GM19467 (cell line): ENCODE results near the gene TBX10.
A peak's percentile ranks its signal among the peaks of the same experiment; 100 is the strongest.
"Not testable (repeated sequence)": the region's sequence is repeated elsewhere in the genome, so short reads cannot be mapped to it uniquely, and the experiment has no call there.

Experiments
- ATAC-seq: cut with Tn5 transposase; IDR thresholded peaks from one replicate; pipeline ENCODE4 v1.9.1; 2021; ENCODE audit warnings: mild to moderate bottlenecking, moderate library complexity; ENCODE audit not compliant: unreplicated experiment

The TBX10 gene

DNA sequence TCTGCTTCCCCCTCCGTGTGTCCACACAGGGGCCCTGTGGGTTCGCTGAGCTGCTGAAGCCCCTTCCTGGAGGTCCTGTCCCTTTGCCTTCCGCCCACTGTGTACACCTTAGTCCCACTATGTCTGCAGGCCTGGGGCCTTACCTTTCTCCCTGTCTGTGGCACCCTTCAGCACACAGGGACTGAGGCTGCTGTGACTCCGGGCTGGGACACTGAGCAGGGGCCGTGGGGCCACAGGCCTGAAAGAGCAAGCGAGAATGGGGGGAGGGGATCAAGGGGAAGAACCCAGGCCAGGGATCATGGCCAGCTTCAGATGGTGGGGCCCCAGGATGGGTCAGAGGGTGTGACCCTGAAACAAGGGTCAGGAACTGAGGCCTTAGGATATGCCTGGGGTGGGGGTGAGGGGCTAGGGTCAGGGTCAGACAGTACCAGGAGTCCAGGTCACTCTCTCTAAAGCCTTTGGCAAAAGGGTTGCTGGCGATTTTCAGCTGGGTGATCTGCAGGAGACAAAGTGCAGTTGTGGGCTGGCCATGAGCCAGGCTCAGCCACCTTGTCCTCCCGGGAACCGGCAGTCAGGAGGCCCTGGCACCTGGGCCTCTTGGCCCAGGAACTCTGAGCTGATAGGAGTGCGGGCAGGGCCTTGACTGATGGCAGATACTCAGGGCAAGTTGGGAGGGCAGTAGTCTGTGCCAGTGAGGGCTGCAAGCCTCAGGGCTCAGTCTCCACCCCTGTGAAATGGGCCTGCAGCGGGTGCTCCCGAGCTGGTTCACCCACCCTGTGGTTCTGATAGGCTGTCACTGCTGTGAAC is 7.2 kb downstream of the TBX10 start:
- no peak for ATAC-seq

GRCh38 chr11:67631853-67632174 is 7.7 kb downstream of the TBX10 start:
- ATAC-seq, result no peak

GRCh38 chr11:67631411-67631810 is 8.2 kb downstream of the TBX10 start:
- ATAC-seq, result no peak

- no peak for ATAC-seq
Observed at GRCh38 chr11:67630943-67631331, 8.6 kb downstream of the TBX10 start.

- ATAC-seq, result peak; percentile 55
Observed at GRCh38 chr11:67630228-67630942, 9.2 kb downstream of the TBX10 start.

DNA sequence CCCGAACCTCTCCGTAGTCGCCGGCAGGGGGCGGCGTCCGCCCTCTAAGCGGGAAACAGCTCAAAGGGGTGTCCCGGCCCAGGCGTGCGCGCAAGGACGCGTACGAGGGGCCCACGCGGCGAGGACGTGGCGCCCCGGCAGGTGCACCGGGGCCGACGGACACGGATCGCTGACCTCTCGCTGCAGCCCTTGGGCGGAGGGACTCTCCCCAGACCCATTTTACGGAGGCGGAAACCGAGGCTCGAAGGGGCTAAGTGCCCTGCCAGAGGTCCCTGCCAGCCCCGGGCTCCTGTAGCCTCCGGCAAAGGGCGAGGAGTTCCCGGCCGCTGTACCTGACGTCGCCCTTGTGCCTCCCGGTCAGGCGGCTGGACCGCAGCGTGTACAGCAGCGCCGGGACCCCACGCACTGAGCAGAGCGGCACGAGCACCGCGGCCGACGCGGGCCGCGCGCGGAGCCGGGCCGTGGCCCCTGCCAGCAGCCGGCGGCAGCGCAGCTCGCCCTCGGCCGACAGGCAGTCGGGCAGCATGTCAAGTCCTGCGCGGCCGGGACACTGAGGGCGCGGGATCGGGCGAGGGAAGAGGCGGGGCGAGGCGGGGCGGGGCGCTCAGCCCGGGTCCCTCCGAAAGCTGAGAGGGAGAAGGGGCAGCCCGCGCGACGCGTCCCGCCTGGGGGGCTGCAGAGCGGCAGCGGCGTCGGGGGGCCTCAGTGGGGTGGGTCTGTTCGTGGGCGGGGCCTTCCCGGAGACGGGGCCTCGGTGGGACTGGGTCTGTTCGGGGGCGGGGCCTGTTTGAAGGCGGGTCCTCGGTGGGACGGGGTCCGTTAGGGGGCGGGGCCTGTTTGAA is 10.0 kb downstream of the TBX10 start, which contains the start of gene NUDT8:
NUDT8 (minus strand) TSS at position 552 of the 842 bp plus-strand sequence; CDS start at position 526, 26 bp downstream.
- ATAC-seq, result peak; percentile 47

GRCh38 chr11:67628710-67629385 is 10.7 kb downstream of the TBX10 start:
- no peak for ATAC-seq

- no peak for ATAC-seq
Observed at GRCh38 chr11:67627812-67628624, 11.5 kb downstream of the TBX10 start.

- ATAC-seq, result no peak
Observed at GRCh38 chr11:67627441-67627811, 12.1 kb downstream of the TBX10 start.

- no peak for ATAC-seq
Observed at GRCh38 chr11:67626970-67627369, 12.6 kb downstream of the TBX10 start.

DNA sequence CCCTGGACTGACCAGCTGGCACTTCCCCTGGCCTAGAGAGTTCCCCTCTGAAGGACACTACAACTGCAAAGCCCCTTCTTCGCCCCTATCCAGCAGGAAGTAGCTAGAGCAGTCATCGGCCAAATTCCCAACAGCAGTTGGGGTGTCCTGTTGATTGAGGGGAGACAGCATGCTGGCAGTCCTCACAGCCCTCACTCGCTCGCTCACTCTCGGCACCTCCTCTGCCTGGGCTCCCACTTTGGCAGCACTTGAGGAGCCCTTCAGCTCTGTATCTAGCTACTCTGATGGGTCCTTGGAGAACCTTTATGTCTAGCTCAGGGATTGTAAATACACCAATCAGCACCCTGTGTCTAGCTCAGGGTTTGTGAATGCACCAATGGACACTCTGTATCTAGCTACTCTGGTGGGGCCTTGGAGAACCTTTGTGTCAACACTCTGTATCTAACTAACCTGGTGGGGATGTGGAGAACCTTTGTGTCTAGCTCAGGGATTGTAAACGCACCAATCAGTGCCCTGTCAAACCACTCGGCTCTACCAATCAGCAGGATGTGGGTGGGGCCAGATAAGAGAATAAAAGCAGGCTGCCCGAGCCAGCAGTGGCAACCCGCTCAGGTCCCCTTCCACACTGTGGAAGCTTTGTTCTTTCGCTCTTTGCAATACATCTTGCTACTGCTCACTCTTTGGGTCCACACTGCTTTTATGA is 13.3 kb downstream of the TBX10 start:
- not testable (repeated sequence) for ATAC-seq

DNA sequence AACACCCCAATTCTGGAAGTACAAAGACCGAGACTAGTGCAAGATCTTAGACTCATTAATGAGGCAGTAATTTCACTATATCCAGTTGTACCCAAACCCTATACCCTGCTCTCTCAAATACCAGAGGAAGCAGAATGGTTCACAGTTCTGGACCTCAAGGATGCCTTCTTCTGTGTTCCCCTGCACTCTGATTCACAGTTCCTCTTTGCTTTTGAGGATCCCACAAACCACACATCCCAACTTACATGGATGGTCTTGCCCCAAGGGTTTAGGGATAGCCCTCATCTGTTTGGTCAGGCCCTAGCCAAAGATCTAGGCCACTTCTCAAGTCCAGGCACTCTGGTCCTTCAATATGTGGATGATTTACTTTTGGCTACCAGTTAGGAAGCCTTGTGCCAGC is 15.8 kb downstream of the TBX10 start:
- not testable (repeated sequence) for ATAC-seq

DNA sequence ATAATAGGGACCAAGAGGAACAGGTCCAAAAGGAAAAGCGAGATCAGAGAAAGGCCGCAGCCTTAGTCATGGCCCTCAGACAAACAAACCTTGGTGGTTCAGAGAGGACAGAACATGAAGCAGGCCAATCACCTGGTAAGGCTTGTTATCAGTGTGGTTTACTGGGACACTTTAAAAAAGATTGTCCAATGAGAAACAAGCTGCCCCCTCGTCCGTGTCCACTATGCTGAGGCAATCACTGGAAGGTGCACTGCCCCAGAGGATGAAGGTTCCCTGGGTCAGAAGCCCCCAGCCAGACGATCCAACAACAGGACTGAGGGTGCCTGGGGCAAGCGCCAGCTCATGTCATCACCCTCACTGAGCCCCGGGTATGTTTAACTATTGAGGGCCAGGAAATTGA is 16.7 kb downstream of the TBX10 start:
- not testable (repeated sequence) for ATAC-seq

DNA sequence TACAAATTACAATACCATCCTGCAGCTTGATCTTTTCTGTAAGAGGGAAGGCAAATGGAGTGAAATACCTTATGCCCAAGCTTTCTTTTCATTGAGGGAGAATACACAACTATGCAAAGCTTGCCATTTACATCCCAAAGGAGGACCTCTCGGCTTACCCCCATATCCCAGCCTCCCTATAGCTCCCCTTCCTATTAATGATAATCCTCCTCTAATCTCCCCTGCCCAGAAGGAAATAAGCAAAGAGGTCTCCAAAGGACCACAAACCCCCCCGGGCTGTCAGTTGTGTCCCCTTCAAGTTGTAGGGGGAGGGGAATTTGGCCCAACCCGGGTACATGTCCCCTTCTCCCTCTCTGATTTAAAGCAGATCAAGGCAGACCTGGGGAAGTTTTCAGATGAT is 17.6 kb downstream of the TBX10 start:
- ATAC-seq, result not testable (repeated sequence)

GRCh38 chr11:67620621-67621020 is 18.9 kb downstream of the TBX10 start:
- not testable (repeated sequence) for ATAC-seq

- not testable (repeated sequence) for ATAC-seq
Observed at GRCh38 chr11:67619683-67620618, 19.6 kb downstream of the TBX10 start.

DNA sequence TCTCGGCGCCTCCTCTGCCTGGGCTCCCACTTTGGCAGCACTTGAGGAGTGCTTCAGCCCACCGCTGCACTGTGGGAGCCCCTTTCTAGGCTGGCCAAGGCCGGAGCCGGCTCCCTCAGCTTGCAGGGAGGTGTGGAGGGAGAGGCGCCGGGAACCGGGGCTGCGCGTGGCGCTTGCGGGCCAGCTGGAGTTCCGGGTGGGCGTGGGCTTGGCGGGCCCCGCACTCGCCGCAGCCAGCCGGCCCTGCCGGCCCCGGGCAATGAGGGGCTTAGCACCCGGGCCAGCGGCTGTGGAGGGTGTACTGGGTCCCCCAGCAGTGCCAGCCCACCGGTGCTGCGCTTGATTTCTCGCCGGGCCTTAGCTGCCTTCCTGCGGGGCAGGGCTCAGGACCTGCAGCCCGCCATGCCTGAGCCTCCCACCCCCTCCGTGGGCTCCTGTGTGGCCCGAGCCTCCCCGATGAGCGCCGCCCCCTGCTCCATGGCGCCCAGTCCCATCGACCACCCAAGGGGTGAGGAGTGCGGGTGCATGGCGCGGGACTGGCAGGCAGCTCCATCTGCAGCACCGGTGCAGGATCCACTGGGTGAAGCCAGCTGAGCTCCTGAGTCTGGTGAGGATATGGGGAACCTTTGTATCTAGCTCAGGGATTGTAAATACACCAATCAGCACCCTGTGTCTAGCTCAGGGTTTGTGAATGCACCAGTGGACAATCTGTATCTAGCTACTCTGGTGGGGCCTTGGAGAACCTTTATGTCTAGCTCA is 20.5 kb downstream of the TBX10 start:
- not testable (repeated sequence) for ATAC-seq
